ENCODE data around the gene GALNT15. TPM values are rescaled to one million over a fixed set of nuclear protein-coding genes. Genes with fewer than 3 reads are reported as not detected.

GALNT15 gene
- total RNA-seq, 1 experiment from 2014 or later = not detected

GRCh38 chr3:16183601-16184270 is 9.3 kb downstream of the GALNT15 start:
- Histone ChIP-seq H3K4me2 (ENCODE audit: low read depth, low read length, poor library complexity, severe bottlenecking) (no peak overlapping the region), H3K27me3 (ENCODE audit: low read length) (no peaks in the 10 kb centered on the region), H2AFZ (ENCODE audit: low read length) (no peak overlapping the region), H3K9me3 (ENCODE audit: low read length) (no peaks in the 10 kb centered on the region), H4K20me1 (ENCODE audit: insufficient read depth, low read depth, low read length) (no peaks in the 10 kb centered on the region), H3K9ac (ENCODE audit: low read length) (no peak overlapping the region), H3K9me2 (replicated peaks; ENCODE audit: insufficient read depth, low read length) (no peaks in the 10 kb centered on the region), H3K36me3 (ENCODE audit: insufficient read depth, low read length) (no peaks in the 10 kb centered on the region), H3K27ac (ENCODE audit: low read length) (no peak overlapping the region), H3K79me2 (ENCODE audit: low read length) (no peaks in the 10 kb centered on the region), H3K4me3 (ENCODE audit: low read length) (no peak overlapping the region), H3K4me1 (ENCODE audit: low read length) (peaks cover 4% of the 10 kb centered on the region; the same call in 1 of the 2 replicates)
- DNase-seq = no peak

GRCh38 chr3:16186086-16186485 is 11.6 kb downstream of the GALNT15 start:
- peaks cover 4% of the 10 kb centered on the region; the same call in 1 of the 2 replicates for H3K4me1 ChIP-seq (ENCODE audit: low read length)
- H3K27ac ChIP-seq (ENCODE audit: low read length) = no peak overlapping the region
- no peaks in the 10 kb centered on the region for H3K9me2 ChIP-seq (replicated peaks; ENCODE audit: insufficient read depth, low read length)
- no peak overlapping the region for H3K9ac ChIP-seq (ENCODE audit: low read length)
- H2AFZ ChIP-seq (ENCODE audit: low read length) = no peak overlapping the region
- H3K79me2 ChIP-seq (ENCODE audit: low read length) = no peaks in the 10 kb centered on the region
- no peak overlapping the region for H3K4me2 ChIP-seq (ENCODE audit: low read depth, low read length, poor library complexity, severe bottlenecking)
- no peak for DNase-seq
- H4K20me1 ChIP-seq (ENCODE audit: insufficient read depth, low read depth, low read length) = no peaks in the 10 kb centered on the region
- no peaks in the 10 kb centered on the region for H3K9me3 ChIP-seq (ENCODE audit: low read length)
- H3K4me3 ChIP-seq (ENCODE audit: low read length) = no peak overlapping the region
- no peaks in the 10 kb centered on the region for H3K27me3 ChIP-seq (ENCODE audit: low read length)
- no peaks in the 10 kb centered on the region for H3K36me3 ChIP-seq (ENCODE audit: insufficient read depth, low read length)

- no peak overlapping the region for H3K9ac ChIP-seq (ENCODE audit: low read length)
- no peaks in the 10 kb centered on the region for H3K79me2 ChIP-seq (ENCODE audit: low read length)
- DNase-seq = no peak
- no peaks in the 10 kb centered on the region for H3K9me3 ChIP-seq (ENCODE audit: low read length)
- no peak overlapping the region for H2AFZ ChIP-seq (ENCODE audit: low read length)
- no peak overlapping the region for H3K27ac ChIP-seq (ENCODE audit: low read length)
- H3K4me3 ChIP-seq (ENCODE audit: low read length) = no peak overlapping the region
- H3K27me3 ChIP-seq (ENCODE audit: low read length) = no peaks in the 10 kb centered on the region
- no peak overlapping the region for H3K4me2 ChIP-seq (ENCODE audit: low read depth, low read length, poor library complexity, severe bottlenecking)
- H3K4me1 ChIP-seq (ENCODE audit: low read length) = peaks cover 4% of the 10 kb centered on the region; the same call in 1 of the 2 replicates
- no peaks in the 10 kb centered on the region for H3K9me2 ChIP-seq (replicated peaks; ENCODE audit: insufficient read depth, low read length)
- no peaks in the 10 kb centered on the region for H3K36me3 ChIP-seq (ENCODE audit: insufficient read depth, low read length)
- H4K20me1 ChIP-seq (ENCODE audit: insufficient read depth, low read depth, low read length) = no peaks in the 10 kb centered on the region
Observed at GRCh38 chr3:16186565-16186964, 12.1 kb downstream of the GALNT15 start.

- H3K4me1 ChIP-seq (ENCODE audit: low read length) = peaks cover 12% of the 10 kb centered on the region
- H3K9me2 ChIP-seq (replicated peaks; ENCODE audit: insufficient read depth, low read length) = no peaks in the 10 kb centered on the region
- no peak overlapping the region for H3K27ac ChIP-seq (ENCODE audit: low read length)
- H3K9ac ChIP-seq (ENCODE audit: low read length) = no peak overlapping the region
- no peaks in the 10 kb centered on the region for H4K20me1 ChIP-seq (ENCODE audit: insufficient read depth, low read depth, low read length)
- no peak for DNase-seq
- H3K9me3 ChIP-seq (ENCODE audit: low read length) = no peaks in the 10 kb centered on the region
- no peak overlapping the region for H3K4me3 ChIP-seq (ENCODE audit: low read length)
- no peaks in the 10 kb centered on the region for H3K36me3 ChIP-seq (ENCODE audit: insufficient read depth, low read length)
- no peaks in the 10 kb centered on the region for H3K79me2 ChIP-seq (ENCODE audit: low read length)
- H2AFZ ChIP-seq (ENCODE audit: low read length) = 0 out of 2 replicates have a peak overlapping the region, but pooled peaks have one; percentile 48
- no peak overlapping the region for H3K4me2 ChIP-seq (ENCODE audit: low read depth, low read length, poor library complexity, severe bottlenecking)
- H3K27me3 ChIP-seq (ENCODE audit: low read length) = no peaks in the 10 kb centered on the region
Observed at GRCh38 chr3:16187213-16187790, 12.8 kb downstream of the GALNT15 start.

DNA sequence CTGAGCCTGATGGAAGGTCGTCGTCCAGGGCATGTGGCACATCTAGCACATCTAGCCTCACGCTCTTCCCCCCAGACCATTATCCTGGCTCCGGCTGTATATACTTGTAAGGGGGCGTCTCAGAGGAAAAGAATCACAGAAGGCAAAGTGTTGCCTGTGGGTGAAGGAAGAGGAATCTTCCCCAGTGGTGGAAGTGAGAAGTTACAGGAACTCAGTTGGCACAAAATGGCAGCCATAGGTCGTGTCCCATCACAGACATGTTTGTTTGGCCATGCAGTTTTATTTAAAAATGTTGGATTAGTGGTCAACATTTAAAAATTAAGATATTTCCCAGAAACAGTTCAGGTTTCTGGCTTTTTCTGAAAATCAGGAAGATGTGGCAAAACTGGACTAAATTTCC is 13.6 kb downstream of the GALNT15 start:
- no peak overlapping the region for H3K9ac ChIP-seq (ENCODE audit: low read length)
- DNase-seq = no peak
- no peak overlapping the region for H3K4me3 ChIP-seq (ENCODE audit: low read length)
- H3K9me2 ChIP-seq (replicated peaks; ENCODE audit: insufficient read depth, low read length) = no peaks in the 10 kb centered on the region
- H3K36me3 ChIP-seq (ENCODE audit: insufficient read depth, low read length) = no peaks in the 10 kb centered on the region
- no peaks in the 10 kb centered on the region for H3K79me2 ChIP-seq (ENCODE audit: low read length)
- no peak overlapping the region for H3K4me2 ChIP-seq (ENCODE audit: low read depth, low read length, poor library complexity, severe bottlenecking)
- no peak overlapping the region for H2AFZ ChIP-seq (ENCODE audit: low read length)
- no peaks in the 10 kb centered on the region for H4K20me1 ChIP-seq (ENCODE audit: insufficient read depth, low read depth, low read length)
- H3K9me3 ChIP-seq (ENCODE audit: low read length) = no peaks in the 10 kb centered on the region
- no peaks in the 10 kb centered on the region for H3K27me3 ChIP-seq (ENCODE audit: low read length)
- H3K27ac ChIP-seq (ENCODE audit: low read length) = no peak overlapping the region
- H3K4me1 ChIP-seq (ENCODE audit: low read length) = peaks cover 17% of the 10 kb centered on the region

- H3K79me2 ChIP-seq (ENCODE audit: low read length) = no peaks in the 10 kb centered on the region
- H3K27me3 ChIP-seq (ENCODE audit: low read length) = no peaks in the 10 kb centered on the region
- no peak overlapping the region for H3K27ac ChIP-seq (ENCODE audit: low read length)
- H3K36me3 ChIP-seq (ENCODE audit: insufficient read depth, low read length) = no peaks in the 10 kb centered on the region
- H3K9ac ChIP-seq (ENCODE audit: low read length) = no peak overlapping the region
- no peaks in the 10 kb centered on the region for H3K9me3 ChIP-seq (ENCODE audit: low read length)
- H2AFZ ChIP-seq (ENCODE audit: low read length) = no peak overlapping the region
- no peak overlapping the region for H3K4me3 ChIP-seq (ENCODE audit: low read length)
- no peak overlapping the region for H3K4me2 ChIP-seq (ENCODE audit: low read depth, low read length, poor library complexity, severe bottlenecking)
- no peaks in the 10 kb centered on the region for H3K9me2 ChIP-seq (replicated peaks; ENCODE audit: insufficient read depth, low read length)
- peaks cover 22% of the 10 kb centered on the region for H3K4me1 ChIP-seq (ENCODE audit: low read length)
- no peaks in the 10 kb centered on the region for H4K20me1 ChIP-seq (ENCODE audit: insufficient read depth, low read depth, low read length)
- DNase-seq = no peak
Observed at GRCh38 chr3:16189201-16189600, 14.7 kb downstream of the GALNT15 start.

- Histone ChIP-seq H3K9me2 (replicated peaks; ENCODE audit: insufficient read depth, low read length) (no peaks in the 10 kb centered on the region), H3K4me3 (ENCODE audit: low read length) (no peak overlapping the region), H3K9ac (ENCODE audit: low read length) (no peak overlapping the region), H3K27ac (ENCODE audit: low read length) (no peak overlapping the region), H3K4me2 (ENCODE audit: low read depth, low read length, poor library complexity, severe bottlenecking) (no peak overlapping the region), H3K4me1 (ENCODE audit: low read length) (peaks cover 22% of the 10 kb centered on the region), H4K20me1 (ENCODE audit: insufficient read depth, low read depth, low read length) (no peaks in the 10 kb centered on the region), H3K9me3 (ENCODE audit: low read length) (no peaks in the 10 kb centered on the region), H3K27me3 (ENCODE audit: low read length) (no peaks in the 10 kb centered on the region), H2AFZ (ENCODE audit: low read length) (no peak overlapping the region), H3K36me3 (ENCODE audit: insufficient read depth, low read length) (no peaks in the 10 kb centered on the region), H3K79me2 (ENCODE audit: low read length) (no peaks in the 10 kb centered on the region)
- DNase-seq = no peak
Observed at GRCh38 chr3:16190704-16191103, 16.2 kb downstream of the GALNT15 start.

- H2AFZ ChIP-seq (ENCODE audit: low read length) = no peak overlapping the region
- H3K4me3 ChIP-seq (ENCODE audit: low read length) = no peak overlapping the region
- peaks cover 28% of the 10 kb centered on the region for H3K4me1 ChIP-seq (ENCODE audit: low read length)
- H3K27ac ChIP-seq (ENCODE audit: low read length) = no peak overlapping the region
- H3K9ac ChIP-seq (ENCODE audit: low read length) = no peak overlapping the region
- DNase-seq = no peak
- no peaks in the 10 kb centered on the region for H4K20me1 ChIP-seq (ENCODE audit: insufficient read depth, low read depth, low read length)
- H3K9me3 ChIP-seq (ENCODE audit: low read length) = no peaks in the 10 kb centered on the region
- H3K36me3 ChIP-seq (ENCODE audit: insufficient read depth, low read length) = no peaks in the 10 kb centered on the region
- H3K4me2 ChIP-seq (ENCODE audit: low read depth, low read length, poor library complexity, severe bottlenecking) = no peak overlapping the region
- no peaks in the 10 kb centered on the region for H3K79me2 ChIP-seq (ENCODE audit: low read length)
- H3K9me2 ChIP-seq (replicated peaks; ENCODE audit: insufficient read depth, low read length) = no peaks in the 10 kb centered on the region
- no peaks in the 10 kb centered on the region for H3K27me3 ChIP-seq (ENCODE audit: low read length)
Observed at GRCh38 chr3:16191591-16191990, 17.1 kb downstream of the GALNT15 start.
